Activated CD4-positive, alpha-beta T cell treated with anti-CD3 and anti-CD28 coated beads, Interleukin-2, amount 50 U/mL, for 4 hours (primary cell): ENCODE data around the gene LTB4R.

ENCODE experiments used
- DNase-seq, 2 experiments: peaks; one replicate each; pipeline ENCODE4 v3.0.0-alpha.2; 2020

LTB4R gene

DNA sequence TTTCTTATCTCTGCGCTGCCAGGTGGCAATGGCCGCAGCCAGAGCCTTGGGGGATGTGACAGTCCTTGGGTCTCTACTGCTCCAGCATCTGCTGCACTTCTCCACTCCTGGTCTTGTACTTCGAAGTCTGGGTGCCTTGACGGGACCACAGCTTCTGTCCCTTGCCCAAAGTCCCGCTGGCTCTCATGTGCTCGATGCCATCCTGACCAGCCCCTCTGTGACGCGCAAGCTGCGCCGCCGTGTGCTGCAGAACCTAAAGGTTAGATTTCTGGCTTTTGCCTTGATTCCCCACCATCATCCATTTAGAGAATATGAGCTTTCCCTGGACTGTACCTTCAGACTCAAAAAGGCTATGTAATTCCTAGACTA lies 7.3 kb upstream of the LTB4R start:
- DNase-seq = no peak

DNA sequence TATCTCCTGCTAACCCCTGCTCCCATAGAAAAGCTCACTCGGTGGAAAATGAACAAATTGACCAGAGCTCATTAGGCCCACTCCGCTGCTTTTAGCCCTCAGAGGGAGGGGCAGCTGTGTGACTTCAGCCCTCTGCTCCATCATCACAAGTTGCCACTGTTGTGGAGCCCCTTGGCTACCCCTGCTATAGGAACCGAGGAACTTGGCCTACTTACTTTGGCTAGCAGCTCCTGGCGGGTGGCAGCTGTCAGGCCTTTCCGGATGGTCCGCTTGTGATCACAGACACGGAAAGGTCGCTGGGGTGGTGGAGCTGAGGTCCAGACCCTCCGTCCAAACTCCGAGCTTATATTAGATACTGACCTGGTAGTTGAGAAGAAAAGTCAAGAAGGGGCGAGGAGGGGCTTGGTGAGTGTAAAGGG lies 4.1 kb upstream of the LTB4R start:
- DNase-seq = no peak

DNA sequence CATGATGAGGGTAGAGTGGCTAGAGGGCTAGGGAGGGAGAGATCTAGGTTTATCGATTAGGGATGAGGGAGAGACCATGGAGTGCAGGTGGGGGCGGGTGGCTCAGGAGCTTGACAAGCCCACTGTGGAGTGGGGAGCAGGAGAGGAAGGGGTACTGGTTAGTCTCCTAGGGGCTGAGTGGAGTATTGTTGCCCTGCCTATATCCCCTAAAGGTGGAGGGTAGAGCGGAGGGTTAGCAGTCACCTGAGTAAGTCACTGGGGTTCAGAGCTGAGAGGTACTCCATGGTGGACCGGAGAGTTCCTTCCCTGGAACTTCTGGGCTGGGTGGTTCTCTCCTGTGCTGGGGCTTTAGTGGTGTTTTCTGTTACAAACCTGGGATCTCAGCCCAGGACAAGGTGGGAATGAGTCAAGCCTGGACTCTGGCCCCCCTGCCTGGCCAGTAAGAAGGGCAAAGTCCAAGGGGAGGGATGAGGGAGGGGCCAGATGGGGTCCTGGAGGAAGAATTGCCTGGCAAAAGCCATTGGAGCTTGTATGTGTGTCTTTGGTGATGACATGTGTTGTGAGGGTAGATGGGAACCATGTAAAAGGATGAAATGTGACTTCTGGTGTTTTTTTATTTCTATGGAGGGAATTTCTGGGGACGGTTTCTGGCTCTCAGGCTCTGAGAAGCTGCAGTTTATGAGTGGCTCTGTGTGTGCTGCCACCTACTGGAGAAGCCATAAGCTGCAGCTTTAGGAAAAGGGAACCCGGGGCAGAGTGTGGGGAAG lies 3.5 kb upstream of the LTB4R start, which contains the start of gene CIDEB:
TSS of gene CIDEB (minus strand) at position 403 of the 767 bp plus-strand sequence. CDS start at position 284, 119 bp downstream.
- DNase-seq = peak; percentile 48 to 55

DNA sequence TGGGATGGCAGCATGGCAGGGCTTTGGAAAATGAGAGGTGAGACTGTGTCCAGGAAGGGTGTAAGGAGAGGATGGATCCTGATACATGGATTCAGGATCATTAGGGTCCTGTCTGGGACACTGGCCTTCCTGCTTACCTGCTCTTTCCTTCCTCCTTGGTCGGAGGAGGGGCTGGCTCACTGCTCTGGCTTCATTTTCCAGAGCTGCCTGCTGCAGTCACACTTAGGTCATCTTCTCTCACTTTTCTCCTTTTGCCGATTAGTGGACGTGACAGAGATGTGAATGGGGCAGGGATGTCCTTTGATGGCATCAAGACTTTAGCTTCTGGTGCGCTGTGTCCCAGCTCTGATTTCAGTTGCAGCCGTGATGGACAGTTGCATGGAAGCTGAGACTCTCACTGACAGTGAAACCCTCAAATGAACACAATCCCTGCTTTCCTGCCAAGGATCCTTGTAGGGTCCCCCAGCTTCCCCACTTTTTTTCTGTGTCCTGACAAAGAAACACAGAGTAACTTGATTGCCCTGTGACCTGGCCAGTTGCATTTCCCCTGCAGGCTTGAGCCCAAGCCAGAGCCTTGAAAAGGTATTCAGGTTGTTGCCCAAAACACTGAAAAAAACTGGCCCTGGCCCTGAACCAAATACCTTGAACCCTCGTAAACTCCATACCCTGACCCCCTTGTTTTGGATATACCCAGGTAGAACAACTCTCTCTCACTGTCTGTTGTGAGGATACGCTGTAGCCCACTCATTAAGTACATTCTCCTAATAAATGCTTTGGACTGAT lies 2.8 kb upstream of the LTB4R start:
- no peak for DNase-seq

DNA sequence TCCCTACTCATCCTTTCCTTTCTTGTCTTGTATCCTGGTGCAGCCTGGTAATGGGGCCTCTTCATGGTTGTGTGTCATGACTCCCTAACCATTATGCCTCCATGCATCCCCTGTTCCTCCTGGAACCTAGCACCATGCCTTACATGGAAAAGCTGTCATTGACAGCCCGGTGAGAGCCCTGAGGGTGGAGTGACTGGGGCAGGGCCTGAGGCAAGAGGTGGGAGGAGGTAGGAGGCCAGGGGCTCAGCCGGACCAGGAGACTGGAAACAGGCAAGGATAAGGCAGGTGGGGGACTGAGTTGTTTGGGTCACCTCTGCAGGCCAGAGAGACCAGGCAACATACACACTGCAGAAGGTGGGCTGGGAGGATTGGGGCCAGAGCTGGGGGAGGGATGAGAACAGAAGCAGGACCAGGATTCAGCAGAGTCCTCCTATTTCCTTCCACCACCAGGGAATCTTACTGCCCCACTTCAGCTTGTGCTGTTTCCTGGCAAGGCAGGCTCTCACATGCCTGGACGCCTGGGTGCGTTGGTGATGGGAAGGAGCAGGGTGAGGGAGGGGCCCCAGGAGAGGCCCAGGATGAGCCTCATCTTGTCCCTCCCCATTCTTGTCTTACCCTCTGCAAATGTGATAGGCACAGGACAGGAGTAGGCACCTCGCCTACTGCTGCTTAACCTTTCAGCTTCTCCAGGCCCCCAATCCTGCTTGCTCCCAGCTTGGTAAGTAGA lies 1.6 kb upstream of the LTB4R start, which contains the start of gene LTB4R2:
TSS of gene LTB4R2 (plus strand) at position 603 of the 727 bp plus-strand sequence. CDS start 525 bp downstream, outside the sequence.
- DNase-seq = no peak

DNA sequence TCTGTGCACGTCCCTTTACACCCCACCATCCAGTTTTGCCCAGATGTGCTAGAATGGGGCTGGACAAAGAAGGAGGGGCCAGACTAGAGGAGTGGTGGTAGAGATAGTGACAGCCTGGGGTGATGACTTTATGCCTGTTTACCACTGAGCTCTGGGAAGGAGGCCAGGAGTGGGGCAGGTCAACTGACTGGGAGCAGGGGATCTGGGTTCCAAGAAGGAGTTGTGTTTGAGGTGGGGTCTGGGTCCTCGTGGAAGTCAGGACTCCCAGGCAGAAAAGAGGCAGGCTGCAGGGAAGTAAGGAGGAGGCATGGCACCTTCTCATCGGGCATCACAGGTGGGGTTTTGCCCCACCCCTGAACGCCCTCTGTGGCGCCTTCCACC lies 1.0 kb upstream of the LTB4R start:
- DNase-seq = no peak

DNA sequence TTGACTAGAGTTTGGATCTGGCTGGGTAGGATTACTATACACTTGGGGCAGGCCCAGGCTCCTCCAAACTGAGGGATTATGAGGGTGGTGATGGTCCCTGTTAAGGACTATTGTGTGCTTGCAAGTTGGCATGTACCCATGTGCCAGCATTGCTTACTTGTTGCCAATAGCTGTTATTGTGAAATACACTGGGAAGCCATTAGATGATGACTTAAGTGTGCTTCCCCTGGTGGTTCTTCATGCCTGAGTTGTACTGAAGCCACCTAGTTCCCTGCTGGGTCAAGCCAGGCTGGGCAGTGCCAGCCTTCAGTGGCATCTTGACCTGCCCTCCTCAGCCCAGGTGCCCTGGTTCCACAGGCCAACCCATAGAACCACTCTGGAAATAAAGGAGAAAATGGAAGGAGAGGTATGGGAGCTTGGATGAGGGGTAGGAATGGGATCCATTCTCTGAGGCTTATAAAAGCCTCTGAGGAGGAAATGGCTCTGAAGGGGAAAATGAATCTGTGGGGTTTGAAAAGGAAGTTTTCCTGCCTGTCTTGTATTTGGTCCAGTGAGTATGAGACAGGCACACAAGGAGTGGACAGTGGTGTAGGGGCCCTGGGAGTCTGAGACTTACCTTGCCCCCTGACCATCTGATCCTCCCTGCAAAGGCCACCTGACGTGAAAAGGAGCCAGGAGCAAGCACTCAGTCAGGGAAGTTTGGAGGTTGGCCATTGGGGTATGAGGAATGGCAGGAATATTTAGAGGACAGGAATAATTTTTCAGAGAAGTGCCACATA lies 724 bp downstream of the LTB4R start:
- DNase-seq = no peak

DNA sequence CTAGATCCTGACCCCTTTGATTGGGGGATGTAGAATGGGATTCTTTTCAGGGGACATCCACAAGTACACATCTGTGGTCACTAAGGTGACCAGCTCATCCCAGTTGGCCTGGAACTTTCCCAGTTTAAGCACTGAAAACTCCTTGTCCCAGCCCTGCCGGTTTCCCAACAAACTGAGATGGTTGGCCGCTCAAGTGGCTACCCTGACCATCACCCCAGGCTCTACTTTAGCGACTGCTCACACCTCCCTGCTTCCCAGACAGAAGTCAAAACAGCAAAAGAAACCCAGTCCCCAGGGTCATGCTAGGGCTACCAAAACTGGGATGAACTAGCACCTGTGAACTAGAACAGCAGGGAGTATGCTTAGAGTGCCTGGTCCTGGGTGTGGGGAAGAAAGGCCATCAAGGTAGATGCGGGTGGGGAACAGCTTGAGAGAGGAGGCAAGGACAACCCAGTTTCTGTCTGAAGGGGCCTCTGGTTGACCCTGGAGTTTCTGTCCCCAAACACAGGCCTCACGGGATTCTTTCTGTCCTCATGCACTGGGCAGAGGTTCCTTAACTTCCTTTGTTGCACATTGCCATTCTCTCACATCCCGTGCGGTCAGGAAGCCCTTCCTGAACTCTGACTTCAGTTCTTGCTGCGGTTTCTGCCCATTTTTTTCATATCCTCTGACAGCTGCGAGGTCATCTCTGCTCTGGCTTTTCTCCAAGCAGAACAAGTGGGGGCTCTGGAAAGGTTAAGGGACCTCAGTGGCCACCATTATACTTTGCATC lies 1.6 kb downstream of the LTB4R start:
- no peak for DNase-seq

DNA sequence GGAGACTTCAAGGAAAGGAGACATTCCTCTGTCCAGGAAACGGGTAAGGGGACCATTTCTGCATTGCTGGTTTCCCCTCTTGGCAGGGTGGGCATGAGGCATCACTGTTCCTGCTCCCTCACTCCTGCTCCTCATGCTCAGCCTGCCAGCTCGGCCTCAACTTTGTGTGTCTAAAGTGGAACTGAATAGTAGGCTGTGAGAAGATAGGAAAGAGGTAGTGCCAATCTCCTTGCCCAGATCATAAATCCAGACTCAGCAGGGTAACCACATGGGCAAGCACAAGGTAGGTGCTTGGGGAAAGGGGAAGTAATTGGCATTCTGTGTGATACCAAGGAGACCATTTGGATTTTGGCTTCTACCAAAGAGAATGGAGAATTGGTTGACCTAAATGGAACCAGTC lies 2.6 kb downstream of the LTB4R start:
- DNase-seq = no peak

DNA sequence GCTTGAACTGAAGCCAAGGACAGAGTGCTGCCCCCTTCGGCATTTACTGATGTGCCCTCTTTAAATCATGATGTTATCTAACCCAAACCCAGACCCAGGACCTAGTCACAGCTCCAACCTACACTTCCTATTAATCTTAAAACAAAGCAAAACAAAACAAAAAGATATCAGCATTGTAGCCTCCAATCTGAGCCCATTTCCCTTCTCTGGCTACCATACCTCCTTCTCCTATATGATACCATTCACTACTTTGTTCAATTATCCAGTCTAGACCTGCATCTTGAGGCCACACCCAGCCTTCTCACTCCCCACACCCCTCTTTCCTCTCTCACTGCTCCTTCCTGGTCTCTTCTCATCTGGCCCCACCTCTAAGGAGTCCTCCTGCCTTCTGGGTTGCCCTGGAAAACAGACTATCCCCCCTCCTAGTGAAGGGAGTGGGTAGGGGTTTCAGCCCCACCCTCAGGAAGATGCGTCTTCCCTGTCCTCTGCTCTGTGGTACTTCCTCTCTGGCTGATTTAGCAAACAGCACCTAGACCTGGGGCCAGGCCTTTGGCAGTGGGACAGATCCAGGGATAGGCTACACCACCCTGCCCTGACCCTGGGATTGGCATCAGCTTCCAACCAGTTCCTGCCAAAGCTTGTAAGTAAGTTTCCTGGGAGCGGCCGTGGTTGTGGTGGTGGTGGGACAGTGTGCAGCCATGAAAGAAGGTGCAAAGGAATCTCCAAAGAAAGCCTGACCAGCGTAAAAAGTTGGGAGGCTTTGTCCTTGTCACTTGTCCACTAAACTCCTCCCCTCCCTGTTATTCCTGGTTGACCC lies 3.3 kb downstream of the LTB4R start:
- no peak for DNase-seq

DNA sequence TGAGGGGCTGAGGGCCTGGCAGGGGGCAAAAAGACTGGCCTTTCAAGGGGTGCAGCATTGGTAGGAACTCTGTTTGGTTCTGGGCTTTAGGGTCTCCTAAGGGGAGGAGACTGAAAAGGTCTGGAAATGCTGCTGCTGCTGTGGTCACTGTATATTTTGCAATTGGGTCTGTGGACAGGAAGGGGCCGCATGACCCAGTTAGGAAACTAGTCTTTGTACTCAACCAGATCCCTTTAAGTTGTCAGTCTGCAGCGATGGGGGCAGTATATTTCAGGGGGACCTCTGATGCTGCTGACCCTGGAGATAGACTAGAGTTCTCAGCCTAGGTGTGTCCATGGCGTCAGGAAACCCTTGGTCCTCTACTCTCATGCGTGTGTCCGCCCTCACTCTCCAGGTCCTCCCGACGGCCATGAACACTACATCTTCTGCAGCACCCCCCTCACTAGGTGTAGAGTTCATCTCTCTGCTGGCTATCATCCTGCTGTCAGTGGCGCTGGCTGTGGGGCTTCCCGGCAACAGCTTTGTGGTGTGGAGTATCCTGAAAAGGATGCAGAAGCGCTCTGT lies 4.0 kb downstream of the LTB4R start:
- no peak for DNase-seq

DNA sequence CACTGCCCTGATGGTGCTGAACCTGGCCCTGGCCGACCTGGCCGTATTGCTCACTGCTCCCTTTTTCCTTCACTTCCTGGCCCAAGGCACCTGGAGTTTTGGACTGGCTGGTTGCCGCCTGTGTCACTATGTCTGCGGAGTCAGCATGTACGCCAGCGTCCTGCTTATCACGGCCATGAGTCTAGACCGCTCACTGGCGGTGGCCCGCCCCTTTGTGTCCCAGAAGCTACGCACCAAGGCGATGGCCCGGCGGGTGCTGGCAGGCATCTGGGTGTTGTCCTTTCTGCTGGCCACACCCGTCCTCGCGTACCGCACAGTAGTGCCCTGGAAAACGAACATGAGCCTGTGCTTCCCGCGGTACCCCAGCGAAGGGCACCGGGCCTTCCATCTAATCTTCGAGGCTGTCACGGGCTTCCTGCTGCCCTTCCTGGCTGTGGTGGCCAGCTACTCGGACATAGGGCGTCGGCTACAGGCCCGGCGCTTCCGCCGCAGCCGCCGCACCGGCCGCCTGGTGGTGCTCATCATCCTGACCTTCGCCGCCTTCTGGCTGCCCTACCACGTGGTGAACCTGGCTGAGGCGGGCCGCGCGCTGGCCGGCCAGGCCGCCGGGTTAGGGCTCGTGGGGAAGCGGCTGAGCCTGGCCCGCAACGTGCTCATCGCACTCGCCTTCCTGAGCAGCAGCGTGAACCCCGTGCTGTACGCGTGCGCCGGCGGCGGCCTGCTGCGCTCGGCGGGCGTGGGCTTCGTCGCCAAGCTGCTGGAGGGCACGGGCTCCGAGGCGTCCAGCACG lies 4.7 kb downstream of the LTB4R start:
- no peak for DNase-seq

DNA sequence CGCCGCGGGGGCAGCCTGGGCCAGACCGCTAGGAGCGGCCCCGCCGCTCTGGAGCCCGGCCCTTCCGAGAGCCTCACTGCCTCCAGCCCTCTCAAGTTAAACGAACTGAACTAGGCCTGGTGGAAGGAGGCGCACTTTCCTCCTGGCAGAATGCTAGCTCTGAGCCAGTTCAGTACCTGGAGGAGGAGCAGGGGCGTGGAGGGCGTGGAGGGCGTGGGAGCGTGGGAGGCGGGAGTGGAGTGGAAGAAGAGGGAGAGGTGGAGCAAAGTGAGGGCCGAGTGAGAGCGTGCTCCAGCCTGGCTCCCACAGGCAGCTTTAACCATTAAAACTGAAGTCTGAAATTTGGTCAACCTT lies 5.3 kb downstream of the LTB4R start:
- DNase-seq = no peak

DNA sequence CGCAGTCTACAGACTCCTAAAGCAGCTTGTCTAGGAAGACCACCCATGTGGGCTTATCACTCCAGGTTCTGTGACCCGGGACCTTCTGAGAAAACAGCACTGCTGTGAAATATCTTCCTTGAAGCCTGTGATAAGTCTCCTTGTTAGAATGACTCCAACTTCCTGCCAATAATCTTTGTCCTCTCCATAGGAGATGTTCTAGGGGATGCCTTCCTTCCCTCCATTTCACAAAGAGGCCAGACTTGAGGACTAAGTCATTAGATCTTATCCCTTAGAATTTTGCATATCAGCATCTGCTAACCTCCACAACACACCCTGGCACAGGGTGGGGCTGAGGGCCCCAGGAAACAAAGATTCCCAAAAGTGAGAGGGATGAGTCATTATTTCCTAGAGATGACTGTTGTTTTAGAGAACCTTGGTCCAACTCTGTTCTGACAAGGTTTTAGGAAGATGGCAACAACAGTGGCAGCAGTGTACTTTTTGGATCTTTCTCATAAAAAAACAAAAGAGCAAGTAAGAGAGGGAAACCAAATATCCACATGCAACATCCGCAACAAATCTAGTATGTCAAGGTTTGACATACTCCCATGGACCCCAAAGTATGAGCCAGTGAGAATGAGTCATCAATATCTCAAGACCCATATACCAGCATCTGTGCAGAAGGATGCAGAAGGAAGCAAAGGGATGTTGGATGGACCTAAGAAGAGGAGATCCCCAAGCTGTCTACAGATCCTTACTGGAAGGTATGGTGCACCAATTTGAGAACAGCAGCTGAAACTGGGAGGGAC lies 6.0 kb downstream of the LTB4R start:
- no peak for DNase-seq

DNA sequence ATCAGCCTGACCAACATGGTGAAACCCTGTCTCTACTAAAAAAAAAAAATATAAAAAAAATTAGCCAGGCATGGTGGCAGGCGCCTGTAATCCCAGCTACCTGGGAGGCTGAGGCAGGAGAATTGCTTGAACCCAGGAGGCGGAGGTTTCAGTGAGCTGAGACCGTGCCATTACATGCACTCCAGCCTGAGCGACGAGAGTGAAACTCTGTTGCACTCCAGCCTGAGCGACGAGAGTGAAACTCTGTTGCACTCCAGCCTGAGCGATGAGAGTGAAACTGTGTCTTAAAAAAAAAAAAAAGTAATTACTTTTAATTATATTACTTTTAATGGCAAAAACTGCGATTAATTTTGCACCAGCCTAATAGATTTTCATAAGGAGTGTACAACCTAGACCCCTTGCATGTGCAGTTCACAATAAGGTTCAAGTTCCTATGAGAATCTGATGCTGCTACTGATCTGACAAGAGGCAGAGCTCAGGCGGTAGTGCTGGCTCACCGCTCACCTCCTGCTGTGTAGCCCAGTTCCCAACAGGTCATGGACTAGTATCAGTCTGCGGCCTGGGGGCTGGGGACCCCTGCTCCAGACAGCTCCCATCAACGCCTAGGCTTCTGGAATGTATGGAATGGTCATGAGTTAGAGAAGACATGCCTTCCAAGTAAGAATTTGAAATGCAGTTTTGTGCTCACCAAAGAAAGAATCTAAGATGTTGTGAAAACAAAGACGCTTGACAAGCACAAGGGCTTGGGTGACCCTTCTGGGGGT lies 10.1 kb downstream of the LTB4R start:
- DNase-seq = no peak

DNA sequence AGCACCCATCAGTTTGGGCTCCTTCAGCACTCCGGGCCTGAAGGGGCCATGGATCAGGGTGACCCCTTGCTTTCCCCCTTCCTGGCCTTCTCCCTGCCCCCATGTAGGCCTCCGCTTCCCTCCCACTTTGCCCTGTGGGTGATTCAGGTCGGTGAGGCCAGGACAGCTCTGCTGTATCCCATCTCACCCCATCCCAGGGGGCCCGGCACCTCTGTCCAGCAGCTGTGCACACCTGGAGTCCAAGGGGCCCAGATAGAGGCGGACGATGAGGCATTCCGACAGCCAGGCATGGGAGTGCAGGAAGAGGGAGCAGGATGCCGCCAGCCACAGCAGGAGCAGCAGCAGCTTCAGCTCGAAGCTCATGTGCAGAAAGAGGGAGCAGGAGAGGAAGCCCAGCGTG lies 11.4 kb downstream of the LTB4R start:
- no peak for DNase-seq

DNA sequence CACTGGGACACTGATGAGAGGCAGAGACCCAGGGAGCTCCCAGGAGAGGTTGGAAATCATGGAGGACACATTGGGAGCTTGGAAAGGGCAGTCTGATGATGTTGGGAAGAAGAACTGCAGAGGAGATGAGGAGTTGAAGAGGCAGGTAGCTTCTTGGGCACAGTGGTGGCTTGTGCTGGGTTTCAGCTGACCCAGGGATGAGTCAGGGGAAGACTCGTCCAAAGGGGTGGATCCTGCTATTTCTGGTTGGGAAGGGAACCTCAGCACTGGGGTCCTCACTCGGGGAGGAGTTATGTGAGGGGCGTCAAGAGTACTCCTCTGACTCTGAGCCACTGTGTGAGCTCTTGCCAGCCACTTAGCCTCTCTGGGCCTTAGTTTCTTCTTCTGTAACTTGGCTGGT lies 12.0 kb downstream of the LTB4R start:
- DNase-seq = no peak

DNA sequence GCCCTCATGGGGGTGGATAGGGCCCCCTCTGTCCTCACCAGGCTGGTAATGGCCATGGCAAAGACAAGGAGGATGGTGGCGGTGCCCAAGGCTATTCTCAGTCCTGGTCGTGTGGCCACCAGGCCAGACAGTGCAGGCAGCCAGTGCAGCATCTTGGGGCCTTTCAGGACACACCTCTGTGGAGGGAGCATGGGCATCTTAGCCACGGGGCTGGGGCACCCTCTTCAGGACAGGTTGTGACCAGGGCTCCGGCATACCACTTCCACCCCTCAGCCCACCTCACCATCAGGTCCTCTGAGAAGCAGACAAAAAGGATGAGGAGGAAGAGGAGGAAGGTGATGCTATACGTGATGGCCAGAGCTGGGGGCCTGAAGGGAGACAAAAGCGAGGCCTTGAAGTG lies 12.7 kb downstream of the LTB4R start:
- no peak for DNase-seq
